HEK293T (cell line): ENCODE data around the gene ZHX3.

ENCODE experiments used
- ELF4 ChIP-seq: fragments of 450-650 bp; IDR thresholded peaks from 2 replicates; pipeline ENCODE4 v1.6.1; 2017; ENCODE audit warnings: antibody characterized with exemption
- FOXK2 ChIP-seq: fragments of 450-650 bp; IDR thresholded peaks from 2 replicates; pipeline ENCODE4 v1.6.1; 2016; ENCODE audit warnings: mild to moderate bottlenecking
- FOXM1 ChIP-seq: fragments of 450-650 bp; IDR thresholded peaks from 2 replicates; pipeline ENCODE4 v1.6.1; 2017; ENCODE audit warnings: mild to moderate bottlenecking, borderline replicate concordance
- HDGF ChIP-seq: fragments of 450-650 bp; IDR thresholded peaks from 2 replicates; pipeline ENCODE4 v1.6.1; 2017; ENCODE audit warnings: antibody characterized with exemption, borderline replicate concordance
- LEF1 ChIP-seq: fragments of 450-650 bp; IDR thresholded peaks from 2 replicates; pipeline ENCODE4 v1.6.1; 2017; ENCODE audit warnings: mild to moderate bottlenecking, borderline replicate concordance
- NFRKB ChIP-seq: fragments of 450-650 bp; IDR thresholded peaks from 2 replicates; pipeline ENCODE4 v1.6.1; 2016; ENCODE audit warnings: mild to moderate bottlenecking, moderate library complexity
- PKNOX1 ChIP-seq: fragments of 450-650 bp; IDR thresholded peaks from 2 replicates; pipeline ENCODE4 v1.6.1; 2016
- SUZ12 ChIP-seq: fragments of 450-650 bp; IDR thresholded peaks from 2 replicates; pipeline ENCODE4 v1.6.1; 2016; ENCODE audit warnings: mild to moderate bottlenecking
- ZNF384 ChIP-seq: fragments of 450-650 bp; IDR thresholded peaks from 2 replicates; pipeline ENCODE4 v1.6.1; 2016

GRCh38 chr20:41247523-41248367, 69.8 kb downstream of the ZHX3 start:
- TF ChIP-seq LEF1 (no peak), FOXM1 (no peak), NFRKB (no peak), PKNOX1 (no peak), HDGF (no peak), ZNF384 (no peak), SUZ12 (no peak), FOXK2 (no peak), ELF4 (no peak)
